Gastroesophageal sphincter (tissue), 4 donors: ENCODE results near the gene CLIP1. TPM values are rescaled to one million over a fixed set of nuclear protein-coding genes. Genes with fewer than 3 reads are reported as not detected.

Source experiments
- ATAC-seq: fragments of 150-250 bp; one replicate; pipeline ENCODE4 v1.9.1; 2016; ENCODE audit warnings: mild to moderate bottlenecking, moderate library complexity
- H3K27ac ChIP-seq, 4 donors: fragments of 200-600 bp; sonication (generic) in 3 of 4; 1 replicate in 3 of 4; 2 replicates in 1 of 4; pipeline ENCODE4 v1.5.1; 2016 to 2019
- H3K27me3 ChIP-seq: fragments of 200-600 bp; sonication (generic); one replicate; pipeline ENCODE4 v1.5.1; 2019
- H3K36me3 ChIP-seq, 2 donors: fragments of 200-600 bp; sonication (generic); one replicate each; pipeline ENCODE4 v1.5.1; 2019; ENCODE audit warnings: control low read depth in 1 of 2
- H3K4me1 ChIP-seq, 3 donors: fragments of 200-600 bp; sonication (generic); 1 replicate in 2 of 3; 2 replicates in 1 of 3; pipeline ENCODE4 v1.5.1; 2016 to 2019; ENCODE audit warnings: control low read depth in 2 of 3
- H3K4me3 ChIP-seq, 2 donors: fragments of 200-600 bp; sonication (generic); one replicate each; pipeline ENCODE4 v1.5.1; 2019; ENCODE audit warnings: mild to moderate bottlenecking in 1 of 2, moderate library complexity in 1 of 2
- H3K9me3 ChIP-seq, 3 donors: fragments of 200-600 bp; sonication (generic); one replicate each; pipeline ENCODE4 v1.5.1; 2017 to 2019; ENCODE audit warnings: control low read depth in 2 of 3
- CTCF ChIP-seq, 4 experiments: fragments of 200-600 bp in 2 of 4; fragments of 450-650 bp in 2 of 4; sonication (generic) in 1 of 4; IDR thresholded peaks; one replicate each; pipeline ENCODE4 v1.5.1; 2017 to 2019; ENCODE audit warnings: antibody characterized with exemption in 4 of 4, mild to moderate bottlenecking in 2 of 4, moderate library complexity in 2 of 4
- EP300 ChIP-seq: sonication (generic); formaldehyde crosslinking; IDR thresholded peaks from one replicate; pipeline ENCODE4 v1.6.1; 2017; ENCODE audit warnings: antibody characterized with exemption, mild to moderate bottlenecking
- POLR2A ChIP-seq, 2 donors: fragments of 450-650 bp; IDR thresholded peaks; one replicate each; pipeline ENCODE4 v1.6.1; 2017; ENCODE audit warnings: antibody characterized with exemption in 2 of 2, mild to moderate bottlenecking in 2 of 2, moderate library complexity in 1 of 2
- POLR2AphosphoS5 ChIP-seq: sonication (generic); formaldehyde crosslinking; IDR thresholded peaks from one replicate; pipeline ENCODE4 v1.6.1; 2017; ENCODE audit warnings: antibody characterized with exemption
- WGBS, 2 donors: methylation state at CpG; one replicate each; pipeline ENCODE4 v1.1.5; 2018; ENCODE audit warnings: low coverage in 1 of 2; 5-methylcytosine and 5-hydroxymethylcytosine counted together
- total RNA-seq, 4 donors: library from RNA; depleted of rRNA; stranded (reverse); fragments of >200 nt; gene quantifications; one replicate each; pipeline ENCODE4 v1.1.0, GENCODE V29; 2016

Gene CLIP1
- total RNA-seq, 4 donors from 2014 or later: 186 to 272 (median 208) TPM

GRCh38 chr12:122228092-122228491 lies 194.4 kb downstream of the CLIP1 start:
- Histone ChIP-seq H3K4me3 (no peak overlapping the region), H3K27ac (no peak overlapping the region), H3K36me3 (peaks cover 0 to 59% of the 10 kb centered on the region in 2 donors), H3K4me1 (peaks cover 2 to 34% (median 13%) of the 10 kb centered on the region in 3 donors), H3K9me3 (no peaks in the 10 kb centered on the region), H3K27me3 (no peaks in the 10 kb centered on the region)
- TF ChIP-seq POLR2A (IDR thresholded peaks at IDR 0.05): no peak
- no peak for TF ChIP-seq POLR2AphosphoS5
- no peak for TF ChIP-seq CTCF (IDR thresholded peaks at IDR 0.05)
- TF ChIP-seq EP300: no peak
- 82 to 90% methylated on average over 5 of the region's 5 CpGs for WGBS, 2 donors
- ATAC-seq: no peak

GRCh38 chr12:122227341-122227740 lies 195.1 kb downstream of the CLIP1 start:
- 94% methylated on average over 5 of the region's 17 CpGs; no CpG with 5 or more reads in 1 of the 2 donors for WGBS, 2 donors
- TF ChIP-seq POLR2AphosphoS5: no peak
- peaks cover 2 to 38% (median 13%) of the 10 kb centered on the region in 3 donors for H3K4me1 ChIP-seq
- H3K36me3 ChIP-seq: peaks cover 0 to 59% of the 10 kb centered on the region in 2 donors
- no peaks in the 10 kb centered on the region for H3K9me3 ChIP-seq
- H3K4me3 ChIP-seq: no peak overlapping the region
- H3K27ac ChIP-seq: no peak overlapping the region
- no peak for ATAC-seq
- H3K27me3 ChIP-seq: no peaks in the 10 kb centered on the region

GRCh38 chr12:122226366-122227125 lies 195.9 kb downstream of the CLIP1 start:
- 8% methylated on average over 9 of the region's 55 CpGs; no CpG with 5 or more reads in 1 of the 2 donors for WGBS, 2 donors
- ATAC-seq: no peak
- Histone ChIP-seq H3K27me3 (no peaks in the 10 kb centered on the region), H3K4me1 (peaks cover 2 to 38% (median 13%) of the 10 kb centered on the region in 3 donors), H3K4me3 (peak overlapping the region; percentile 8 to 95), H3K9me3 (no peaks in the 10 kb centered on the region), H3K27ac (peak overlapping the region in 3 of 4 donors; percentile 59 to 93 (median 77)), H3K36me3 (peaks cover 0 to 59% of the 10 kb centered on the region in 2 donors)
- TF ChIP-seq POLR2AphosphoS5 (no peak), CTCF (IDR thresholded peaks at IDR 0.05) (peak in 1 of 4 experiments; percentile 6)

- H3K27me3 ChIP-seq: no peaks in the 10 kb centered on the region
- H3K9me3 ChIP-seq: no peaks in the 10 kb centered on the region
- H3K4me1 ChIP-seq: peaks cover 2 to 38% (median 13%) of the 10 kb centered on the region in 3 donors
- H3K36me3 ChIP-seq: peaks cover 0 to 59% of the 10 kb centered on the region in 2 donors
- H3K27ac ChIP-seq: peak within 1 kb of the TSS; percentile 84 to 99 (median 96)
- 1% methylated on average over 13 of the region's 74 CpGs; no CpG with 5 or more reads in 1 of the 2 donors for WGBS, 2 donors
- H3K4me3 ChIP-seq: peak within 1 kb of the TSS; percentile 62 to 95
- peak; percentile 98 for ATAC-seq
- peak; percentile 96 to 97 for TF ChIP-seq POLR2A (IDR thresholded peaks at IDR 0.05)
- peak; percentile 99 for TF ChIP-seq POLR2AphosphoS5
- TF ChIP-seq CTCF (IDR thresholded peaks at IDR 0.05): no peak
These were observed 196.6 kb downstream of the CLIP1 start, which contains the start of gene DIABLO for GRCh38 chr12:122225683-122226365. Gene DIABLO, minus strand, starts transcription at chr12:122226052. Its CDS starts 38 bp downstream, at chr12:122226014.

Other genes starting within 250 kb of the CLIP1 start
- gene IL31, start 248.4 kb downstream of the CLIP1 start, total RNA-seq: not detected
- gene LRRC43, start 239.5 kb downstream of the CLIP1 start, total RNA-seq: 1 to 10 TPM; 1.5 to 9.8 (median 3.6) TPM
- gene B3GNT4, start 219.0 kb downstream of the CLIP1 start, total RNA-seq: not detected
- gene DIABLO, start 196.6 kb downstream of the CLIP1 start, total RNA-seq: 10 to 100 TPM; 35.8 to 45.3 (median 38.3) TPM
- gene VPS33A, start 156.2 kb downstream of the CLIP1 start, total RNA-seq: 10 to 100 TPM; 13.0 to 15.1 (median 13.6) TPM
- 10 to 100 TPM; 14.1 to 26.0 (median 20.2) TPM for gene ZCCHC8, start 78.3 kb upstream of the CLIP1 start, total RNA-seq
- gene RSRC2, start 104.3 kb upstream of the CLIP1 start, total RNA-seq: 100 to 1,000 TPM in 1 of 4 donors, 10 to 100 TPM in 3; 37.4 to 102 (median 72.0) TPM
- 10 to 100 TPM in 2 of 4 donors, 1 to 10 TPM in 2; 3.5 to 15.9 (median 10.4) TPM for gene KNTC1, start 104.6 kb upstream of the CLIP1 start, total RNA-seq